ENCODE data around the gene CNTN4.

- TF ChIP-seq CTCF (conservative IDR thresholded peaks at IDR 0.05; ENCODE audit: low read depth, low read length) (no peak), EZH2 (IDR thresholded peaks at IDR 0.05; ENCODE audit: borderline replicate concordance, low read depth, low read length, poor library complexity, severe bottlenecking) (no peak)
These were observed 972.5 kb downstream of the CNTN4 start for GRCh38 chr3:3071136-3071535.

All from A673 (cell line).